OCI-LY7 (cell line): Measurements from ENCODE around the gene GSG1L.

Source experiments
- EZH2phosphoT487 ChIP-seq: fragments of 200-600 bp; sonication (generic); IDR thresholded peaks from 2 replicates; pipeline ENCODE4 v1.6.1; 2018; ENCODE audit warnings: low read depth, borderline replicate concordance, mild to moderate bottlenecking, mixed run types, antibody characterized with exemption, low read length, moderate library complexity, mixed read lengths
- TF ChIP-seq, protein P1 (sequence below): fragments of 200-600 bp; sonication (generic); conservative IDR thresholded peaks from 2 replicates; pipeline ENCODE4 v1.5.1; 2014; ENCODE audit warnings: mild to moderate bottlenecking, antibody characterized with exemption, low read length, moderate library complexity, mixed read lengths

DNA sequence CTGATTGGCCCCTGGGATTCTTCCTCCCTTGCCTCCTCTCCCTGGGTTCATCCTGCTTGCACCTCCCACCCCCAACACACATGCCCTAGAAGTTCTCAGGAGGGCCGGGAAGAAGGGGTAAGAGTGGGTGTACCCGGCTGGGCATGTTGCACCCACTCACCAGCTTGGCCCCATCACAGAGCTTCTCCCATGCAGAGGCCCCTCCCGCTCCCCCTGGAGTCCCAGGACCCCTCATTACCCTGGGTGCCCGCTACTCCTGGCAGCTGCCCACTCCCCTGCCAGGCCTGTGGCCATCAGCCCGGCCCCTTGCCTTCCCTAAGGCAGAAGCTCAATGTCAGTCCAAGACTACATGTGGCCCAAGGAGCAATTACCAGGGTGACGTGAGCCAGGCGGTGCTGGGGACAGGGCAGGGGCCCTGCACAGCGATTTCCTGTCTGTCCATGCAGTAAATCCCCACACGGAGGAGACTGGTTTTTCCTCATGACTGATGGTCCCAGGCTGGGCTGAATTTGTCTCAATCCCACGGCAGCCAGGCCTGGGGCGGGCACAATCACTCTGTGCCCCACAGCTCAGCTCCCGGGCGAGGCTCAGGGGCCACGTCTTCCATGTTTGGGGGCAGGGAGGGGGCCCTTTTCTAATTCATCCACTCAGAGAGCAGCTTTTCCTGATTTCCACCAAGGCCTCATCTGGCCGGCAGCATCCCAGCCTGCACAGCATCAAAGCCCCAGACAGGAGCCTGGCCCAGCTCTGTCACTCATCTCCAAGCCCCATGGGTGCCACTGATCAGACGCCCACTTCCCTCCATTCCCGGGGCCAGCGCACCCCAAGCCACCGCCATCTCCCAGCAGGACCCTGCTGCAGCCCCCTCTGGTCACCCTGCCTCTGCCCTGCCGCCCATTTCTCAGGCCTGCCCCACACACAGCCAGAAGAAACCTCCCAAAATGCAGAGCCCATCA is 278.9 kb downstream of the GSG1L start:
- TF ChIP-seq, protein P1, sequence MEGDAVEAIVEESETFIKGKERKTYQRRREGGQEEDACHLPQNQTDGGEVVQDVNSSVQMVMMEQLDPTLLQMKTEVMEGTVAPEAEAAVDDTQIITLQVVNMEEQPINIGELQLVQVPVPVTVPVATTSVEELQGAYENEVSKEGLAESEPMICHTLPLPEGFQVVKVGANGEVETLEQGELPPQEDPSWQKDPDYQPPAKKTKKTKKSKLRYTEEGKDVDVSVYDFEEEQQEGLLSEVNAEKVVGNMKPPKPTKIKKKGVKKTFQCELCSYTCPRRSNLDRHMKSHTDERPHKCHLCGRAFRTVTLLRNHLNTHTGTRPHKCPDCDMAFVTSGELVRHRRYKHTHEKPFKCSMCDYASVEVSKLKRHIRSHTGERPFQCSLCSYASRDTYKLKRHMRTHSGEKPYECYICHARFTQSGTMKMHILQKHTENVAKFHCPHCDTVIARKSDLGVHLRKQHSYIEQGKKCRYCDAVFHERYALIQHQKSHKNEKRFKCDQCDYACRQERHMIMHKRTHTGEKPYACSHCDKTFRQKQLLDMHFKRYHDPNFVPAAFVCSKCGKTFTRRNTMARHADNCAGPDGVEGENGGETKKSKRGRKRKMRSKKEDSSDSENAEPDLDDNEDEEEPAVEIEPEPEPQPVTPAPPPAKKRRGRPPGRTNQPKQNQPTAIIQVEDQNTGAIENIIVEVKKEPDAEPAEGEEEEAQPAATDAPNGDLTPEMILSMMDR = no peak
- no peak for TF ChIP-seq EZH2phosphoT487
